Activated T-helper 2 cell treated with anti-CD3 and anti-CD28 coated beads, Interferon-gamma antibody, Interleukin-2, Interleukin-4, amounts not matched to agents 10 μg/mL and 5 μg/mL and 100 μg/mL, durations not matched to agents 14 hours and 24 hours and 36 hours (primary cell): ENCODE measurements around the gene FKBP9. TPM values are rescaled to one million over a fixed set of nuclear protein-coding genes. Genes with fewer than 3 reads are reported as not detected.
"Not testable (repeated sequence)": the region's sequence is repeated elsewhere in the genome, so short reads cannot be mapped to it uniquely, and the experiment has no call there.

ENCODE experiments used
- DNase-seq: peaks from one replicate; pipeline ENCODE4 v3.0.0; 2021; ENCODE audit warnings: low spot score
- H3K27ac Mint-ChIP-seq: one replicate; pipeline ENCODE4 v1.8.0; 2021; ENCODE audit warnings: mixed read lengths
- H3K27me3 Mint-ChIP-seq: one replicate; pipeline ENCODE4 v1.8.0; 2021; ENCODE audit warnings: low read depth, mixed read lengths
- H3K36me3 Mint-ChIP-seq: one replicate; pipeline ENCODE4 v1.8.0; 2021; ENCODE audit warnings: low read depth, mixed read lengths
- H3K4me1 Mint-ChIP-seq: one replicate; pipeline ENCODE4 v1.8.0; 2021; ENCODE audit warnings: low read depth, mixed read lengths
- H3K4me3 Mint-ChIP-seq: one replicate; pipeline ENCODE4 v1.8.0; 2021; ENCODE audit warnings: low read depth, mild to moderate bottlenecking, moderate library complexity, mixed read lengths
- H3K9me3 Mint-ChIP-seq: one replicate; pipeline ENCODE4 v1.8.0; 2021; ENCODE audit warnings: mixed read lengths
- intact Hi-C: fragments of 100-400 bp; cut with micrococcal nuclease; formaldehyde crosslinking; loops from one replicate; pipeline ENCODE4 v1.15.1; 2023
- total RNA-seq: library from RNA; stranded (reverse); gene quantifications from 2 replicates; pipeline ENCODE4 v1.2.3, GENCODE V29; 2022

The FKBP9 gene
- total RNA-seq, 1 donor from 2014 or later: 3.0 TPM

GRCh38 chr7:32937344-32938174, 19.7 kb upstream of the FKBP9 start:
- Mint-ChIP-seq H3K36me3 (peaks cover 18% of the 10 kb centered on the region), H3K4me1 (peaks cover 20% of the 10 kb centered on the region), H3K9me3 (no peaks in the 10 kb centered on the region), H3K27me3 (no peaks in the 10 kb centered on the region), H3K4me3 (no peak overlapping the region), H3K27ac (no peak overlapping the region)
- DNase-seq: no peak
- intact Hi-C loops: no loop called here

GRCh38 chr7:32941181-32941580, 16.1 kb upstream of the FKBP9 start:
- DNase-seq: no peak
- Mint-ChIP-seq H3K36me3 (peaks cover 17% of the 10 kb centered on the region), H3K4me3 (peak overlapping the region; percentile 97), H3K4me1 (peaks cover 20% of the 10 kb centered on the region), H3K9me3 (peaks cover 5% of the 10 kb centered on the region), H3K27me3 (peaks cover 7% of the 10 kb centered on the region), H3K27ac (peak overlapping the region; percentile 78)
- intact Hi-C loops: loop anchor here (5.0 kb wide), 1 partner anchor 166 kb away; the partner anchor contains the start of gene RP9

- DNase-seq: no peak
- H3K4me3 Mint-ChIP-seq: peak overlapping the region; percentile 97
- H3K27me3 Mint-ChIP-seq: peaks cover 7% of the 10 kb centered on the region
- peaks cover 20% of the 10 kb centered on the region for H3K4me1 Mint-ChIP-seq
- peaks cover 17% of the 10 kb centered on the region for H3K36me3 Mint-ChIP-seq
- H3K9me3 Mint-ChIP-seq: peaks cover 5% of the 10 kb centered on the region
- H3K27ac Mint-ChIP-seq: peak overlapping the region; percentile 78
- intact Hi-C loops: loop anchor here (1.0 to 5.0 kb wide), 6 partner anchors 15 to 165 kb away; partner anchors contain the start of genes FKBP9, NT5C3A and RP9
Observed at GRCh38 chr7:32941681-32942414, 15.4 kb upstream of the FKBP9 start.

GRCh38 chr7:32942415-32943251, 14.6 kb upstream of the FKBP9 start:
- peaks cover 9% of the 10 kb centered on the region for H3K9me3 Mint-ChIP-seq
- peak overlapping the region; percentile 78 for H3K27ac Mint-ChIP-seq

GRCh38 chr7:32943252-32944030, 13.8 kb upstream of the FKBP9 start:
- Mint-ChIP-seq H3K4me3 (peak overlapping the region; percentile 63), H3K27ac (no peak overlapping the region), H3K4me1 (peaks cover 20% of the 10 kb centered on the region), H3K36me3 (peaks cover 17% of the 10 kb centered on the region), H3K27me3 (peaks cover 7% of the 10 kb centered on the region), H3K9me3 (peaks cover 17% of the 10 kb centered on the region)
- no peak for DNase-seq
- intact Hi-C loops: loop anchor here (1.0 to 5.0 kb wide), 5 partner anchors 13 to 164 kb away; partner anchors contain the start of genes FKBP9, NT5C3A and RP9

More at GRCh38 chr7:32942415-32943251, 14.6 kb upstream of the FKBP9 start:
- peaks cover 17% of the 10 kb centered on the region for H3K36me3 Mint-ChIP-seq
- DNase-seq: peak; percentile 53
- peaks cover 20% of the 10 kb centered on the region for H3K4me1 Mint-ChIP-seq
- H3K27me3 Mint-ChIP-seq: peaks cover 7% of the 10 kb centered on the region
- peak overlapping the region; percentile 97 for H3K4me3 Mint-ChIP-seq
- intact Hi-C loops: loop anchor here (1.0 to 5.0 kb wide), 7 partner anchors 14 to 165 kb away; partner anchors contain the start of genes FKBP9, NT5C3A and RP9

GRCh38 chr7:32947420-32947983, 9.7 kb upstream of the FKBP9 start:
- Mint-ChIP-seq H3K36me3 (peaks cover 5% of the 10 kb centered on the region), H3K4me1 (no peaks in the 10 kb centered on the region), H3K4me3 (no peak overlapping the region), H3K27ac (no peak overlapping the region), H3K9me3 (peaks cover 22% of the 10 kb centered on the region), H3K27me3 (peaks cover 7% of the 10 kb centered on the region)
- intact Hi-C loops: no loop called here
- DNase-seq: no peak

GRCh38 chr7:32948202-32948601, 9.0 kb upstream of the FKBP9 start:
- Mint-ChIP-seq H3K36me3 (peaks cover 5% of the 10 kb centered on the region), H3K4me1 (no peaks in the 10 kb centered on the region), H3K4me3 (no peak overlapping the region), H3K9me3 (peaks cover 22% of the 10 kb centered on the region), H3K27me3 (peaks cover 7% of the 10 kb centered on the region), H3K27ac (no peak overlapping the region)
- no peak for DNase-seq
- intact Hi-C loops: no loop called here

GRCh38 chr7:32952876-32953275, 4.4 kb upstream of the FKBP9 start:
- intact Hi-C loops: no loop called here
- Mint-ChIP-seq H3K27ac (no peak overlapping the region), H3K4me3 (no peak overlapping the region), H3K36me3 (peaks cover under 1% of the 10 kb centered on the region), H3K4me1 (peaks cover under 1% of the 10 kb centered on the region), H3K9me3 (peaks cover 11% of the 10 kb centered on the region), H3K27me3 (peaks cover 3% of the 10 kb centered on the region)
- no peak for DNase-seq

- H3K27ac Mint-ChIP-seq: no peak overlapping the region
- H3K9me3 Mint-ChIP-seq: no peaks in the 10 kb centered on the region
- peaks cover 4% of the 10 kb centered on the region for H3K4me1 Mint-ChIP-seq
- H3K36me3 Mint-ChIP-seq: peaks cover 3% of the 10 kb centered on the region
- intact Hi-C loops: loop anchor here (5.0 kb wide), 3 partner anchors 84 to 149 kb away; partner anchors contain the start of gene RP9
- peak overlapping the region; percentile 83 for H3K4me3 Mint-ChIP-seq
- DNase-seq: no peak
- peaks cover 24% of the 10 kb centered on the region for H3K27me3 Mint-ChIP-seq
Observed at GRCh38 chr7:32958046-32959025, 1.1 kb downstream of the FKBP9 start.

GRCh38 chr7:32963880-32964301, 6.7 kb downstream of the FKBP9 start:
- H3K9me3 Mint-ChIP-seq, H3K27ac Mint-ChIP-seq, H3K36me3 Mint-ChIP-seq, DNase-seq, H3K4me3 Mint-ChIP-seq, intact Hi-C loops, H3K4me1 Mint-ChIP-seq: not testable (repeated sequence)
- peaks cover 15% of the 10 kb centered on the region for H3K27me3 Mint-ChIP-seq
